ENCODE results near the gene ZNF75A.

The ZNF75A gene

DNA sequence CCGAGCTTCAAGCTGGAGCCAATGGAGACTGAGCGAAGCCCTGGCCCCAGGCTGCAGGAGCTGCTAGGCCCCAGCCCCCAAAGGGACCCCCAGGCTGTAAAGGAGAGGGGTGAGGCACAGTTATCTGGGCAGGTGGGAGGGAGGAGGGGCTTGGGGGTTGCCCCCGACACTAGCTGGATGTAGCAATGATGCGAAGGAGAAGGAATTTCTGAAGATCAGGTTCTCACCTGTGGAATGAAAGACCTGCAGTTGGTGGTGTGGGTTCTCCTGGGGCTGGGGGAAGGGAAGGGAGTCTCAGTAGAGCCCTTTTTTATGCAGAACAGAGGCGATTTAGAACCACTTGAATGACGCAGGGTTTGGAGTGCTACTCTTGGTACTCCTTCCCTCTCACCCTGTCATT is 20.2 kb upstream of the ZNF75A start:
- DNase-seq (ENCODE audit: low read depth, low spot score): no peak

DNA sequence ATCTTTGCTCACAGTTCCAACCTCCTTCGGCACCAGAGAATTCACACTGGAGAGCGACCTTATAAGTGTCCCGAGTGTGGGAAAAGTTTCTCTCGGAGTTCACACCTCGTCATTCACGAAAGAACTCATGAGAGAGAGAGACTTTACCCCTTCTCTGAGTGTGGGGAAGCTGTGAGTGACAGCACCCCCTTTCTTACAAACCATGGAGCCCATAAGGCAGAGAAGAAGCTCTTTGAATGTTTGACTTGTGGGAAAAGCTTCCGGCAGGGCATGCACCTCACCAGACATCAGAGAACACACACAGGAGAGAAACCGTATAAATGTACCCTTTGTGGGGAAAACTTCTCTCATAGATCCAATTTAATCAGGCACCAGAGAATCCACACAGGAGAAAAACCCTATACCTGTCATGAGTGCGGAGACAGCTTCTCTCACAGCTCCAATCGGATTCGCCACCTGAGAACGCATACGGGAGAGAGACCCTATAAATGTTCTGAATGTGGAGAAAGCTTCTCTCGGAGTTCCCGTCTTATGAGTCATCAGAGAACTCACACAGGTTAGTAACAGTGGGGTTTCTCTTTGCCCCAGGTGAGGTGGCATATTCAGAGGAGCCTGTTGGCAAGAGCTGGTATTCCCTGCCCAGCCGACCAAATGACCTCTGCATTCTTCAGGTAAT is 15.2 kb upstream of the ZNF75A start:
- DNase-seq (ENCODE audit: low read depth, low spot score): no peak

- DNase-seq (ENCODE audit: low read depth, low spot score): no peak
Observed at GRCh38 chr16:3292604-3293003, 12.7 kb upstream of the ZNF75A start.

DNA sequence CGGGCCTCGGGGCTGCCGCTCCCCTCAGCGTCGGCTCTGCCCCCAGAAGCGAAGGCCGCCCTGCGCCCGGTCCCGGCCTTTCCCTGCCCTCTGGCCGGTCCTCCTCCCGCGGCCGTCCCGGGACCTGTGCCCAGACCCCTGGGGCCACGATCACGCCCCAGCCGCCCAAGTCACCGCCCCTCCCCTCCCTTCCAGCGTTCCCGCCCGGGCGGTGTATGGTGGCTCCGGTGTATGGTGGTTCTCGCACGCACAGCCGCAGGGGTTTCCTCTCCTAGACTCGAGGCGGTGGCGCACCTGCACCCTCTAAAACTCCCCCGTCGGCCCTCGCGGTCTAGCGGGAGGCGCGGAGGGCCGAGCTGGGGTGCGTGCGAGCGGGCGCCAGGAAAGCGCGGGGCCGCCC is 10.1 kb upstream of the ZNF75A start:
- DNase-seq (ENCODE audit: low read depth, low spot score): no peak

DNA sequence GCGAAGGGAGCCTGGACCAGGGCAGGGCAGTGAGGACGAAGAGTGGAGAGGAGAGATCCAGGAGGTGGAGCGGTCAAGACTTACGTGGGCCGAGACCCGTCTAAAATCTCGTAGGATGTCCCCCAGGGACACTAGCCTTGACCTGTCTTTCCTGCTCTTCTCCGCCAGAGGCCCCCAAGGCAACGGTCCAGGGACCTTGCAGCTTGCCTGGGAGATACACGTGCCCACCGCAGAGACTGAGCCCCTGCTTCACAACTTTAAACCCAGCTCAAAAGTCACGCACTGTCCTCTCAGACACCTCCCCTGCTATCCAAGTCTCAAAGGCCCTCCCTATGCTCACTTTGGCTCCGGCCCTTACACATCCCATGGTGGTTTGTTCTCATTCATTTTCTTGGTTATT is 9.5 kb upstream of the ZNF75A start:
- no peak for DNase-seq (ENCODE audit: low read depth, low spot score)

DNA sequence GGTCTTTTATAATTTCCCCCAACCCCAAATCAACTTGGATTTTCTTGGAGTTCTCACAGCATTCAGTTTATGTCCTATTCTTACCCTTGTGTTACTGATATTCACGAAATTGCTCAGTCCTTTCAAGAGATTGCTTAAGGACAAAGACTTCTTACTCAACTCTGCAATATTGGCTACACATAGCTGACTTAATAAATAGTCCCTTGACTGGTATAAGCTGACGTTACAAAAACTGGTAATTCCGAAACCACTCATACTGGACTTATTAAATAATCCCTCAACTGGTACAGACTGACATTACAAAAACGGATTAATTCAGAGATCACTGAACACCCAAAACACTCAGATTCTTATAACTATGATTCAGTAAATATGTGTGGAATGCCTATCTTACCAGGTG is 927 bp upstream of the ZNF75A start:
- DNase-seq (ENCODE audit: low read depth, low spot score): no peak

GRCh38 chr16:3306078-3306477 is 781 bp downstream of the ZNF75A start:
- DNase-seq (ENCODE audit: low read depth, low spot score): no peak

DNA sequence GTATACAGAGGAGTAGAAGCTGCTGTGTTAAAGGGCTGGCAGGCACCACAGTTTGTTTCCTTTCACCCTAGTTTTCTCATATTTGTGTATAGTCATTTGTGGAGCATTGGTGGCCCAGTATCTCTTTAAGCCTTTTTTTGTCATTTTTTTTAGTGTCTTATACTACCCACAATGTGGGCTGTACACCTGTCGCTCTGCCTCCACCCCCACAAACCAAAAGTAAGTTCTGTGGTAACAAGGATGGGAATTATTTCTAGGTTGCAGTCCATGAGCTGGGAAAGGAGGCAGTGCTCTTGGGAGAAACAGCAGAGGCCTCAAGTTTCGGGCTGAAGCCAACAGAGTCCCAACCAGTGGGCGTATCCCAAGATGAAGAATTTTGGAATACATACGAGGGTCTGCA is 6.2 kb downstream of the ZNF75A start:
- no peak for DNase-seq (ENCODE audit: low read depth, low spot score)

GRCh38 chr16:3317315-3317999 is 12.2 kb downstream of the ZNF75A start:
- DNase-seq (ENCODE audit: low read depth, low spot score): no peak

- no peak for DNase-seq (ENCODE audit: low read depth, low spot score)
Observed at GRCh38 chr16:3321816-3322215, 16.5 kb downstream of the ZNF75A start.

- DNase-seq (ENCODE audit: low read depth, low spot score): no peak
Observed at GRCh38 chr16:3327514-3327913, 22.2 kb downstream of the ZNF75A start.

DNA sequence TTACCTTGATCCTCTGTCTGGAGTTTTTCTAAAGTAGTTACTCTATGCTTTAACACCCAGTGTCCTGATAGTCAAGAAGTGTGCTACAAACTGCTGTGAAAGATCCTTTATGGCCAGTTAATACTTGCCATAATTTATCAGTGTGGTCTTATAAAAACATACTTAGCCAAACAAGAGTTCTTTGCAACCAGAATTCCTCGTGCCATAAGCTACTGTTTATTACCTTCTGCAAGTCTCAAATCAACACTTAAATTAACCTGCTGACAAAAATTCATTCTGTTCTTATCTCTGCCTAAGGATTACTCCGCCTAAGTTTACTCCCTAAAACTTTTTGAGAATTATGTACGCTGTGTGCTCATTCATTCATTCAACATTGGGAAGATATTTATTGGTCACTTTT is 22.8 kb downstream of the ZNF75A start:
- no peak for DNase-seq (ENCODE audit: low read depth, low spot score)

DNA sequence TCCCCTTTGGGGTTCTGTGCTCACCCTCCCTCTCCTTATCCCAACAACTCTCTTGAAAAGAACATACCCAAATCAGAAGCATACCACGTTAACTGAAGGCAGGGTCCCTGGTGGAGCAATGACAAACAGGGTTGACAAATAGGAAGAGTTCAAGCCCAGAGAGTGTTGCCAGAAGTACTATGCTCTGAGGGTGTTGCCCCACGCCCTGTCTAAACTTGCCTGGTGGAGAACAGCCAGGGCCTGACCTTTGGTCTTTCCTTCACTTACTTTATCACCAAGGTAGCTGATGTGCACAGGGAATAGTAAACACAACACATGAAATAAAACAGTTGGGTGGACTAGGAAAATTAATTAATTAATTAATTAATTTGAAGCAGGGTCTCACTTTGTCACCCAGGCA is 23.3 kb downstream of the ZNF75A start:
- DNase-seq (ENCODE audit: low read depth, low spot score): no peak

- DNase-seq (ENCODE audit: low read depth, low spot score): no peak
Observed at GRCh38 chr16:3346041-3346440, 40.7 kb downstream of the ZNF75A start.

DNA sequence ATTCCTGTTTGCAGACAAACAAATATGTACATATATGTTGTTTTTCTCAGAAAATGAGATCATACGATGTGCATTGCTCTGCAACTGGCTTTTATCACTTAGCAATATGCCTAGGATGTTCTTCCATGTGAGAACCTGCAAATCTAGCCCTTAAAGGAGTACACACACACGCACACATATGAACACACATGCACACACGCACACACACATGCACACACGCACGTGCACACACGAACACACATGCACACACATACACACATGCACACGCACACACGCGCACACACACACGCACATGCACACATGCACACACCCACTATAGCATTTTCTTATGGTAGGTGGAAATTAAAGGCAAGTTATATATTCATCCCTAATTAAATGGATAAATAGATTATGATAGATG is 42.3 kb downstream of the ZNF75A start:
- no peak for DNase-seq (ENCODE audit: low read depth, low spot score)

DNA sequence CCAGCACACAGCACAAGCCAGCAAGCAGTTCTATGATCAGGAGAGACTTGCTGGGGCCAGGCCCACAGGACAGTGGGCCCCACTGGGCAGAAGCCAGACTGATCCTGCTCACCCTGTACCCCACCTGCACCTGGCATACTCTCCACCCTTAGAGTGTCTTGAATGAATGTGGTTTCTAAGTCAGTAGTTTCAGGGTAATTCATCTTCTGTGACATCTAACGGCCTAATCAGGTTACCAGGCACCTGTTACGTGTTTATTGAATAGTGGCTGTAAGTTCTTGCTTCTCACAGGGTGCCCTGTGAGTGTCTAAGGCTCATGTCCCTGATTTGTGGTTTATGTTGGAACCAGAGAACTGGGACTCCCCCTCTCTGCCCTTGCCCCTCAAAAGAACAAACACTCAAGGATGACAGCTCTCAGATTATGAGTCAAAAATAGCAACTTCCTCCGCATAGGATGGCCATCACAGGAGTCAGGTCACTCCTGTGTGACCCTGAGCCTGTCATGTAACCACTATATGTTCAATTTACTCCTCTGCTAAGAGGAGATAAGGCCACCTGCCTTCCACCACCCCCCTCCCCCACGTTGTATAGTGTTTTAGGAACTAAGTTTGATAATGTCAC is 43.4 kb downstream of the ZNF75A start:
- no peak for DNase-seq (ENCODE audit: low read depth, low spot score)

GRCh38 chr16:3349175-3349574 is 43.9 kb downstream of the ZNF75A start:
- DNase-seq (ENCODE audit: low read depth, low spot score): no peak

- no peak for DNase-seq (ENCODE audit: low read depth, low spot score)
Observed at GRCh38 chr16:3355589-3355988, 50.3 kb downstream of the ZNF75A start, which contains the start of gene OR2C1. Gene OR2C1 (plus strand): TSS chr16:3355889. CDS start chr16:3355941, 52 bp downstream.

GRCh38 chr16:3356118-3356517 is 50.8 kb downstream of the ZNF75A start:
- DNase-seq (ENCODE audit: low read depth, low spot score): no peak

DNA sequence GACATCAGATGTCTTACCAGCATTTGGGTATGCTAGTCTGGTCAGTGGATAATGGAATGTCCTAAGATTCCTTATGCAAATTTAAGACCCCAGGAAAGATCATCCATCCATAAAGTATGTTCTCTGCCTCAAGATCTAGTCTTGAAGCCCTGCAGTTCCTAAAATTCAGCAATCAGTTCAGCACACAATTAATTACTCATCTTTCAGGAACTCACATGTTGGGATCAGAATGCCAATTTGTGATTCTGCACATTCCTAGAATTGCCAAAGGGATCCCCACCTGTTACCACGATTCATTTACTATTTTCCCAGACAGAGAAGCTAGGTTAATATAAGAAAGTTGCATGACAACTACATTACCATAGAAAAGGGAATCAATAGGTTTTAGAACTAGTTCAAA is 53.6 kb downstream of the ZNF75A start:
- DNase-seq (ENCODE audit: low read depth, low spot score): no peak

DNA sequence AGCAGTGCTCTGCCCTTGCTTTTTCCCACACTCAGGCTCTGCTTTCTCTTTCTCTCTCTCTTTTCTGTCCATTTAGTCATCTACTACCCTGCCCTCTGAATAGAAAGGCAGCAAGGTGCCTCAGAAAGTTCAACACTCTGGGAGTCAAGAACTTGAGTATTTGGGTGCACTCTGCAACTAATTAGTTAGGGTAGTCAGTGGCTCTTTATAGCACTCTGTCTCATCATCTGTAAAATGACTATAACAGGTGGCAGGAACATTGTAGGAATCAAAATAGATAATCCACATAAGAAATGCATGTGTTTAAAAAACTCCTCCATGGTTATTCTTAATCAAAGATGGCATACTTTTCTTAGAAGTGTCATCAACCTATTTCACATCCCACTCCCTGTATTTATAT is 57.6 kb downstream of the ZNF75A start:
- DNase-seq (ENCODE audit: low read depth, low spot score): no peak

GRCh38 chr16:3363793-3364192 is 58.5 kb downstream of the ZNF75A start:
- DNase-seq (ENCODE audit: low read depth, low spot score): no peak

GRCh38 chr16:3364774-3365427 is 59.6 kb downstream of the ZNF75A start:
- DNase-seq (ENCODE audit: low read depth, low spot score): peak; percentile 72

Data from activated naive CD8-positive, alpha-beta T cell treated with anti-CD3 and anti-CD28 coated beads, Interleukin-2, amount 50 U/mL, for 16 hours (primary cell).